Measurements from ENCODE around the gene ZNRF1. TPM values are rescaled to one million over a fixed set of nuclear protein-coding genes. Genes with fewer than 3 reads are reported as not detected.

The ZNRF1 gene
- total RNA-seq, 3 donors from 2014 or later, result 29.9 to 42.7 (median 39.3) TPM

DNA sequence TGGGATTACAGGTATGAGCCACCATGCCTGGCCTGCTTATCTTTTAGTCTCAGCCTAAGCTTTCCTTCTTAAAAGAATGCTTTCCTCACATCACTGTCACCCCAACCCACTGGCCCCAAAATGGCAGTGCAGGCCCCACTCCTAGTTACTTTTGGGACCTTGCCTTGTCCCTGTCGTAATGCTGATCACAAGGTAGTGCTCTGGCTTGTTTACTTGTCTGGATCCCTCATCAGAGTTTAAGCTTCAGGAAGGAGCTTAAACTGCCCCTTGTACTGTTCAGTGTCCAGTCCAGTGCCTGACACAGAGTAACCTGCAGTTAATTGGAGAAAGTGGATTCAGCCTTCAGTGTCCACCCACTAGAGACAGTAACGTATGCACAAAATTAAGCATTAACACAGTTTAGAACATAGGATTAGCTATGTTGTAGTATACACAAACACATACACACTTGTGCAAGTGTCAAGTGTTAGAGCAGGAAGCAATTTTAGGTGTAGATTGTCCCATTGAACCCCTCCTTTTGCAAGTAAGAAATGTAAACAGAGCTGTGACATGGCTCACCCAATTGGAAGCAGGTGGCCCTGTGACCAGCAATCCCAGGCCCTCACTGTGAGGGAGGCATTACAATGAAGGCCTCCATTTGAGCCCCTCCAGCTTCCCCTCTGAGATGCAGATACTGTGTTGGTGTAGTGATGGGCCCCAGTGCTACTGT lies 73.6 kb downstream of the ZNRF1 start:
- TF ChIP-seq, protein P1, sequence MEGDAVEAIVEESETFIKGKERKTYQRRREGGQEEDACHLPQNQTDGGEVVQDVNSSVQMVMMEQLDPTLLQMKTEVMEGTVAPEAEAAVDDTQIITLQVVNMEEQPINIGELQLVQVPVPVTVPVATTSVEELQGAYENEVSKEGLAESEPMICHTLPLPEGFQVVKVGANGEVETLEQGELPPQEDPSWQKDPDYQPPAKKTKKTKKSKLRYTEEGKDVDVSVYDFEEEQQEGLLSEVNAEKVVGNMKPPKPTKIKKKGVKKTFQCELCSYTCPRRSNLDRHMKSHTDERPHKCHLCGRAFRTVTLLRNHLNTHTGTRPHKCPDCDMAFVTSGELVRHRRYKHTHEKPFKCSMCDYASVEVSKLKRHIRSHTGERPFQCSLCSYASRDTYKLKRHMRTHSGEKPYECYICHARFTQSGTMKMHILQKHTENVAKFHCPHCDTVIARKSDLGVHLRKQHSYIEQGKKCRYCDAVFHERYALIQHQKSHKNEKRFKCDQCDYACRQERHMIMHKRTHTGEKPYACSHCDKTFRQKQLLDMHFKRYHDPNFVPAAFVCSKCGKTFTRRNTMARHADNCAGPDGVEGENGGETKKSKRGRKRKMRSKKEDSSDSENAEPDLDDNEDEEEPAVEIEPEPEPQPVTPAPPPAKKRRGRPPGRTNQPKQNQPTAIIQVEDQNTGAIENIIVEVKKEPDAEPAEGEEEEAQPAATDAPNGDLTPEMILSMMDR (IDR thresholded peaks at IDR 0.05), result no peak
- Histone ChIP-seq H3K4me3 (no peak overlapping the region), H3K36me3 (ENCODE audit: low read depth) (no peaks in the 10 kb centered on the region), H3K4me1 (ENCODE audit: low read depth) (peaks cover 11% of the 10 kb centered on the region), H3K9me3 (no peaks in the 10 kb centered on the region)
- intact Hi-C loops (cut with DNase I, micrococcal nuclease), result no loop called here
- peak; percentile 68 for ATAC-seq
- DNase-seq, result no peak

DNA sequence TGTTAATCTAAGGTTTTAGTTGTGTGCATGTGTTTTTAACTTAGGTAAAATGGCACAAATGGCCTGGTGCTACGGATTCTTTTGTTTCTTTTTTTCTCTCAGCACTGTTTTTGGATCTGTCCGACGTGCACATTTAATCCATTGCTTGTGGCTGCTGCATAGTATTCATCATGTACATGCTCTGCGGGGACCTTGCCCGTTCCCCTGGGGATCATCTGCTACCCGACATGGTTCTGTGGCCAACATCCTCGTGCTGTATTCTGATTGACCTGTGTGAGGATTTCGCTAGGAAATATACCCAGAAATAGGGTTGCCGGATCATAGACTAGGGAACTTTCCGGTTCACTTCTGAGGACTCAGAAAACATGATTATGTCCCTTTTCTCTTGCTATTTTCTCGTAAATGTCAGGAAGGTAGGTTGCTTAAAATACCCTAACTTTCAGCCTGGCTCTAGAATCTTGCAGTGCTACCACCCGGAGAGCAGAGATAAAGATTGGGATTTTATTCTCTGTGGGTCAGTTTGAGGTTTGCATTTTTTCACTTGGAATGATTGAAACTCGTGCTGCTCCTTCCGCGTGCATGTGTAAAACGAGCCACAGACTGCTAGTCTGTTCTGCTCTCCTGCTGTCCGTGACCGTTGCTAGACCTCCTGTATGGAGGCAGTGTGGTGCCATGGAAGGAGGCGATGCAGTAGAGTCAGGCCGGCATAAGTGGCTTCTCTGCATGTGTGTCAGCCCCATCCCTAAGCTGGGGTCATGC lies 74.9 kb downstream of the ZNRF1 start:
- H3K4me3 ChIP-seq, result no peak overlapping the region
- no peaks in the 10 kb centered on the region for H3K9me3 ChIP-seq
- TF ChIP-seq, protein P1 (IDR thresholded peaks at IDR 0.05), result no peak
- ATAC-seq, result no peak
- intact Hi-C loops (cut with DNase I, micrococcal nuclease), result no loop called here
- DNase-seq, result no peak
- H3K4me1 ChIP-seq (ENCODE audit: low read depth), result peaks cover 11% of the 10 kb centered on the region
- H3K36me3 ChIP-seq (ENCODE audit: low read depth), result no peaks in the 10 kb centered on the region

DNA sequence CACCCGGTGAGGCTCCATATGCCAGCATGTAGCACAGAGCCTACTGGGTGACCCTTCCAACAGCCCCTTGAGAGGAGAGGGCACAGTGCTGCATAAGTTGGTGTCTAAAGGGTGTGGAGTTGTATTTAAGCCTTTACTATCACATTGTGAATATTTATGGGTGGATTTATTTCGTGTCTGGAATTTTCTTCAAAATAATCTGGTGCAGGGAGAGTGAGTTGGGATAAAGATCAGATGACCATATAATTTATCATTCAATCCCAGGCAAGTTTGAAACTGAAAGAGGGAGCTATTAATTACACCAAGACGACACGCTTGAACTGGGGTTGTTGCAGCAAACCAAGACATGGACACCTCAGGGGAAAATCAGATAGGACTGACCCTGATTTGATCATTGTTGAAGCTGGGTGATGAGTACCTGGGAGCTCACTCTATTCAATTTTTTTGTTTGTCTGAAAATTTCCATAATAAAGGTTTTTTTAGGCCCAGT lies 75.5 kb downstream of the ZNRF1 start:
- intact Hi-C loops (cut with DNase I, micrococcal nuclease), result no loop called here
- DNase-seq, result no peak
- TF ChIP-seq, protein P1 (IDR thresholded peaks at IDR 0.05), result no peak
- Histone ChIP-seq H3K4me3 (no peak overlapping the region), H3K4me1 (ENCODE audit: low read depth) (peaks cover 11% of the 10 kb centered on the region), H3K9me3 (no peaks in the 10 kb centered on the region), H3K36me3 (ENCODE audit: low read depth) (no peaks in the 10 kb centered on the region)
- no peak for ATAC-seq

GRCh38 chr16:75074920-75075687 lies 76.3 kb downstream of the ZNRF1 start:
- H3K9me3 ChIP-seq, result no peaks in the 10 kb centered on the region
- no peaks in the 10 kb centered on the region for H3K36me3 ChIP-seq (ENCODE audit: low read depth)
- peak; percentile 58 to 83 (median 63) for DNase-seq
- TF ChIP-seq, protein P1 (IDR thresholded peaks at IDR 0.05), result no peak
- ATAC-seq, result peak; percentile 83
- H3K4me1 ChIP-seq (ENCODE audit: low read depth), result peaks cover 4% of the 10 kb centered on the region
- intact Hi-C loops (cut with DNase I, micrococcal nuclease), result no loop called here
- no peak overlapping the region for H3K4me3 ChIP-seq

DNA sequence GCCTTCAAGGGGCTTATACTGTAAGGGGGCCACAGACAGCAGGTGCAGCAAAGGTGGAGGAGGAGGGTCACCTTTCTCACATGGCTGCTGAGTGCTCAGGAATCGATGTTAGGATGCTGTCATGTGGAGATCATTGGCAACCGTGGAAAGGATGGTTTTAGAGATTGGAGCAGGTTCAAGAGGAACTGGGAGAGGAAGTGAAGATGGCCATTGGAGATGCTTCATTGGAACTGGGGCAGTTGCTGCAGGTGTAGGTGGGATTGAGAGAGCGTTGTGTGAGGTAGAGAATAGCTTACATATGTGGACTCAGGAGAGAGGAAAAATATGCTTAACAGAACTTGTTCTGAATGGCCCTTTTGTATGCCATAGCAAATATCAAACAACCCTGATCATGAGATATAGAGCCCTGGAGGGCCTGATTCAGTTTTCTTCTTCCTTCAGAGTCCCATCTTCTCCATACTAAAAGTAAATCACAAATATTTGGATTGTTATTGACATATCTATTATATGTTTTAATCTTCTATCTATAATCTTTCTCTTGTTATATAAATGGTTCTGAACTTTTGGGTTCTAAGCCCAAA lies 77.0 kb downstream of the ZNRF1 start:
- TF ChIP-seq, protein P1 (IDR thresholded peaks at IDR 0.05), result no peak
- Histone ChIP-seq H3K4me1 (ENCODE audit: low read depth) (no peaks in the 10 kb centered on the region), H3K4me3 (no peak overlapping the region), H3K36me3 (ENCODE audit: low read depth) (no peaks in the 10 kb centered on the region), H3K9me3 (no peaks in the 10 kb centered on the region)
- no peak for ATAC-seq
- intact Hi-C loops (cut with DNase I, micrococcal nuclease), result no loop called here
- no peak for DNase-seq
